CD14-positive monocyte (primary cell): ENCODE measurements around the gene PTTG2. TPM values are rescaled to one million over a fixed set of nuclear protein-coding genes. Genes with fewer than 3 reads are reported as not detected.
A peak's percentile ranks its signal among the peaks of the same experiment; 100 is the strongest.

Source experiments
- DNase-seq, 3 donors: peaks; one replicate each; pipeline ENCODE4 v3.0.0-alpha.2; 2011 to 2022
- H2AFZ ChIP-seq: 2 replicates; pipeline ENCODE4 v1.6.0; 2012; ENCODE audit warnings: mild to moderate bottlenecking, low read depth, low read length, inconsistent platforms; ENCODE audit not compliant: insufficient read depth, poor library complexity, severe bottlenecking
- H3K27ac ChIP-seq, 2 donors: 1 replicate in 1 of 2; 2 replicates in 1 of 2; pipeline ENCODE4 v1.5.1; 2012 to 2013; ENCODE audit warnings: low read length in 2 of 2, control low read depth in 1 of 2, inconsistent platforms in 1 of 2, low read depth in 1 of 2, mild to moderate bottlenecking in 1 of 2
- H3K27me3 ChIP-seq, 2 donors: one replicate each; pipeline versions ENCODE4 v1.6.0 to v1.6.1; 2011 to 2013; ENCODE audit warnings: low read length in 2 of 2; ENCODE audit not compliant: control insufficient read depth in 2 of 2, insufficient read depth in 2 of 2
- H3K36me3 ChIP-seq, 2 donors: replicated peaks in 1 of 2; 1 replicate in 1 of 2; 2 replicates in 1 of 2; pipeline versions ENCODE4 v1.5.1 to v1.6.1; 2012 to 2013; ENCODE audit warnings: low read length in 2 of 2, control low read depth in 1 of 2, inconsistent platforms in 1 of 2, mild to moderate bottlenecking in 1 of 2; ENCODE audit not compliant: insufficient read depth in 2 of 2, control insufficient read depth in 1 of 2
- H3K4me1 ChIP-seq, 2 donors: 1 replicate in 1 of 2; 2 replicates in 1 of 2; pipeline versions ENCODE4 v1.5.1 to v1.6.1; 2012 to 2013; ENCODE audit warnings: low read length in 2 of 2, control low read depth in 1 of 2, inconsistent platforms in 1 of 2, mild to moderate bottlenecking in 1 of 2, moderate library complexity in 1 of 2; ENCODE audit not compliant: insufficient read depth in 2 of 2, control insufficient read depth in 1 of 2
- H3K4me2 ChIP-seq: replicated peaks from 2 replicates; pipeline ENCODE3; 2012; ENCODE audit warnings: low read length, moderate library complexity, mild to moderate bottlenecking; ENCODE audit not compliant: poor library complexity, severe bottlenecking; ENCODE audit errors: extremely low read depth
- H3K4me3 ChIP-seq, 3 experiments: fragments of 200-600 bp in 1 of 3; sonication (generic) in 1 of 3; replicated peaks in 1 of 3; 1 replicate in 2 of 3; 2 replicates in 1 of 3; pipeline ENCODE4 v1.5.1; 2011 to 2013; ENCODE audit warnings: low read length in 3 of 3, mild to moderate bottlenecking in 3 of 3, control low read depth in 2 of 3, low read depth in 2 of 3, inconsistent platforms in 1 of 3, moderate library complexity in 1 of 3
- H3K79me2 ChIP-seq: 2 replicates; pipeline ENCODE4 v1.6.0; 2012; ENCODE audit warnings: mild to moderate bottlenecking, control low read depth, inconsistent platforms, low read length, moderate library complexity; ENCODE audit not compliant: insufficient read depth
- H3K9ac ChIP-seq: 2 replicates; pipeline ENCODE4 v1.6.0; 2017; ENCODE audit warnings: low read length, mild to moderate bottlenecking; ENCODE audit not compliant: insufficient read depth, poor library complexity, severe bottlenecking
- H3K9me3 ChIP-seq, 2 donors: replicated peaks in 1 of 2; 1 replicate in 1 of 2; 2 replicates in 1 of 2; pipeline versions ENCODE4 v1.5.1 to v1.6.1; 2012 to 2013; ENCODE audit warnings: low read length in 2 of 2, control low read depth in 1 of 2; ENCODE audit not compliant: control insufficient read depth in 1 of 2, insufficient read depth in 1 of 2
- H4K20me1 ChIP-seq: 2 replicates; pipeline ENCODE4 v1.6.0; 2012; ENCODE audit warnings: mild to moderate bottlenecking, low read length, control low read depth, moderate library complexity; ENCODE audit not compliant: insufficient read depth
- H3K27ac Mint-ChIP-seq, 7 donors: one replicate each; pipeline ENCODE4 v1.8.0; 2020; ENCODE audit warnings: mild to moderate bottlenecking in 7 of 7, mixed read lengths in 7 of 7, moderate library complexity in 6 of 7, inconsistent platforms in 2 of 7
- H3K27me3 Mint-ChIP-seq, 3 donors: one replicate each; pipeline ENCODE4 v1.8.0; 2021 to 2022; ENCODE audit warnings: low read depth in 3 of 3, mild to moderate bottlenecking in 3 of 3, mixed read lengths in 3 of 3, moderate library complexity in 3 of 3, inconsistent platforms in 1 of 3
- H3K36me3 Mint-ChIP-seq, 2 donors: one replicate each; pipeline ENCODE4 v1.8.0; 2020; ENCODE audit warnings: mixed read lengths in 2 of 2, inconsistent platforms in 1 of 2, mild to moderate bottlenecking in 1 of 2
- H3K4me1 Mint-ChIP-seq: one replicate; pipeline ENCODE4 v1.8.0; 2020; ENCODE audit warnings: mild to moderate bottlenecking, mixed read lengths
- H3K4me3 Mint-ChIP-seq, 2 donors: one replicate each; pipeline ENCODE4 v1.8.0; 2020; ENCODE audit warnings: mild to moderate bottlenecking in 2 of 2, mixed read lengths in 2 of 2, moderate library complexity in 1 of 2
- H3K9me3 Mint-ChIP-seq, 7 donors: one replicate each; pipeline ENCODE4 v1.8.0; 2020 to 2022; ENCODE audit warnings: mixed read lengths in 7 of 7, mild to moderate bottlenecking in 6 of 7, moderate library complexity in 6 of 7, inconsistent platforms in 2 of 7
- CTCF ChIP-seq: fragments of 200-600 bp; IDR thresholded peaks from one replicate; pipeline ENCODE4 v1.8.0; 2022; ENCODE audit warnings: antibody characterized with exemption, mild to moderate bottlenecking
- WGBS: methylation state at CpG from one replicate; pipeline ENCODE4 v1.1.5; 2013; ENCODE audit warnings: missing lambda C conversion rate; ENCODE audit not compliant: insufficient coverage; 5-methylcytosine and 5-hydroxymethylcytosine counted together
- intact Hi-C, 2 donors: fragments of 100-400 bp; cut with micrococcal nuclease; formaldehyde crosslinking; loops; one replicate each; pipeline versions ENCODE4 v1.15.0 to v1.15.1; 2023
- polyA plus RNA-seq, 3 donors: library from polyadenylated mRNA; depleted of rRNA in 1 of 3; unstranded in 2 of 3; stranded (reverse) in 1 of 3; fragments of 300-500 nt in 2 of 3; fragments of >200 nt in 1 of 3; fragmentation: Illumina TruSeq in 2 of 3; gene quantifications; 1 replicate in 2 of 3; 2 replicates in 1 of 3; pipeline ENCODE4 v1.2.3, GENCODE V29; 2012 to 2021

PTTG2 gene
- polyA plus RNA-seq, 3 donors: 2.0 TPM; not detected in 2

GRCh38 chr4:38007645-38008044 lies 47.4 kb downstream of the PTTG2 start:
- Mint-ChIP-seq H3K4me1 (peaks cover 43% of the 10 kb centered on the region), H3K4me3 (no peak overlapping the region)
- H3K4me1 ChIP-seq: no peaks in the 10 kb centered on the region

GRCh38 chr4:38008571-38009021 lies 48.4 kb downstream of the PTTG2 start:
- H3K27ac ChIP-seq: peak overlapping the region in 1 of 2 donors; percentile 43
- no peak for TF ChIP-seq CTCF
- H3K27me3 ChIP-seq: no peaks in the 10 kb centered on the region
- no peaks in the 10 kb centered on the region for H3K9me3 Mint-ChIP-seq
- WGBS: 97% methylated on average over 3 of the region's 3 CpGs
- DNase-seq: no peak
- H3K36me3 Mint-ChIP-seq: peaks cover 4 to 12% of the 10 kb centered on the region in 2 donors
- H3K27ac Mint-ChIP-seq: peak overlapping the region in 2 of 7 donors; percentile 3 to 4
- intact Hi-C loops: no loop called here
- peaks cover 87% of the 10 kb centered on the region for H4K20me1 ChIP-seq
- no peak overlapping the region for H2AFZ ChIP-seq
- H3K4me1 ChIP-seq: no peaks in the 10 kb centered on the region
- peaks cover 100% of the 10 kb centered on the region for H3K79me2 ChIP-seq
- H3K9ac ChIP-seq: no peak overlapping the region
- no peak overlapping the region for H3K4me3 ChIP-seq
- H3K4me2 ChIP-seq: no peak overlapping the region
- H3K36me3 ChIP-seq: peaks cover 0 to 3% of the 10 kb centered on the region in 2 donors
- no peaks in the 10 kb centered on the region for H3K9me3 ChIP-seq
- no peaks in the 10 kb centered on the region for H3K27me3 Mint-ChIP-seq
- no peak overlapping the region for H3K4me3 Mint-ChIP-seq
- peaks cover 37% of the 10 kb centered on the region for H3K4me1 Mint-ChIP-seq

More at GRCh38 chr4:38007645-38008044, 47.4 kb downstream of the PTTG2 start:
- Histone ChIP-seq H3K9me3 (no peaks in the 10 kb centered on the region), H3K4me3 (no peak overlapping the region), H2AFZ (no peak overlapping the region), H3K27ac (peak overlapping the region in 1 of 2 donors; percentile 43), H3K4me2 (no peak overlapping the region), H4K20me1 (peaks cover 96% of the 10 kb centered on the region), H3K36me3 (no peaks in the 10 kb centered on the region), H3K79me2 (peaks cover 100% of the 10 kb centered on the region), H3K27me3 (no peaks in the 10 kb centered on the region), H3K9ac (no peak overlapping the region)
- H3K27me3 Mint-ChIP-seq: no peaks in the 10 kb centered on the region
- TF ChIP-seq CTCF: no peak
- peak overlapping the region in 2 of 7 donors; percentile 27 to 66 for H3K27ac Mint-ChIP-seq
- DNase-seq: no peak
- H3K9me3 Mint-ChIP-seq: no peaks in the 10 kb centered on the region
- WGBS: 77% methylated on average over 5 of the region's 5 CpGs
- peaks cover 5 to 12% of the 10 kb centered on the region in 2 donors for H3K36me3 Mint-ChIP-seq
- intact Hi-C loops: no loop called here
